GM19324 (cell line): ENCODE results near the gene THEM5.

Experiments
- ATAC-seq: cut with Tn5 transposase; IDR thresholded peaks from one replicate; pipeline ENCODE4 v1.9.1; 2021; ENCODE audit warnings: mild to moderate bottlenecking, moderate library complexity; ENCODE audit not compliant: unreplicated experiment, low FRiP score

THEM5 gene

DNA sequence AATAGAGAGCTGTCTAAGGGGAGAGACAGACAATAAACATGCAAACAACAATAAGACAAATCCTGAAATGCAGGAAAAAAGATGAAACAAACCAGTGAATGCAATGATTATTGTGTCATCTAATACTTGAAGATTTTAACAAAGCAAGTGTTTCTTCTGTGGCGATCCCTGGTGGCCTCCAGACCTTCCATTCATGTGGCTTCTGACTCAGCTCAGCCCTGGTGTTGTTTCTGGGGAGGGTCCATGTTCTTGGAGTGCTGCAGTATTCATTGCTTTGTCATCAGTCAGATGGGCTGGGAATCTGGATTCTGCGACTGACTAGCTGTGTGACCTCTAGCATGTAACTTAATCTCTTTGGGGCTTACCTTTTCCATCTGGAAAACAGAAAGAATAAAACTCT lies 12.4 kb downstream of the THEM5 start:
- ATAC-seq = no peak

DNA sequence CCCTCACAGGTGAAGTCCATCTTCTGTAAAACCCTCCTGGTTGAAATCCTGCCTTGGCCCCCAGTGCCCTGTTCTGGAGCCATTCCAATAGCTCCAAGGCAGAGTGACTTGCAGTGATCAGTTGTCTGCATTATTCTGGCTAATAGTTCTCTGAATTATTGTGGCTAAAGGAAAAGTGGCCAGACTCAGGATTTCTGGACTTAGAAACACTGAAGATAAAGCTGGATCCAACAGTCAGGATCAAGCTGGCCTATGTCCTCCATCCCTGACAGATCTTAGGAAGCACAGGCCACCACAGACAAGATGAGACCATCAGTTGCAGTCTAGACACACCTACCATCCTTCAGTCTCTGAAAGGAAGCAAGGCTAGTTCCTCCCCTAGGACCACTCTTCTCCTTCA lies 13.1 kb downstream of the THEM5 start:
- ATAC-seq = no peak

DNA sequence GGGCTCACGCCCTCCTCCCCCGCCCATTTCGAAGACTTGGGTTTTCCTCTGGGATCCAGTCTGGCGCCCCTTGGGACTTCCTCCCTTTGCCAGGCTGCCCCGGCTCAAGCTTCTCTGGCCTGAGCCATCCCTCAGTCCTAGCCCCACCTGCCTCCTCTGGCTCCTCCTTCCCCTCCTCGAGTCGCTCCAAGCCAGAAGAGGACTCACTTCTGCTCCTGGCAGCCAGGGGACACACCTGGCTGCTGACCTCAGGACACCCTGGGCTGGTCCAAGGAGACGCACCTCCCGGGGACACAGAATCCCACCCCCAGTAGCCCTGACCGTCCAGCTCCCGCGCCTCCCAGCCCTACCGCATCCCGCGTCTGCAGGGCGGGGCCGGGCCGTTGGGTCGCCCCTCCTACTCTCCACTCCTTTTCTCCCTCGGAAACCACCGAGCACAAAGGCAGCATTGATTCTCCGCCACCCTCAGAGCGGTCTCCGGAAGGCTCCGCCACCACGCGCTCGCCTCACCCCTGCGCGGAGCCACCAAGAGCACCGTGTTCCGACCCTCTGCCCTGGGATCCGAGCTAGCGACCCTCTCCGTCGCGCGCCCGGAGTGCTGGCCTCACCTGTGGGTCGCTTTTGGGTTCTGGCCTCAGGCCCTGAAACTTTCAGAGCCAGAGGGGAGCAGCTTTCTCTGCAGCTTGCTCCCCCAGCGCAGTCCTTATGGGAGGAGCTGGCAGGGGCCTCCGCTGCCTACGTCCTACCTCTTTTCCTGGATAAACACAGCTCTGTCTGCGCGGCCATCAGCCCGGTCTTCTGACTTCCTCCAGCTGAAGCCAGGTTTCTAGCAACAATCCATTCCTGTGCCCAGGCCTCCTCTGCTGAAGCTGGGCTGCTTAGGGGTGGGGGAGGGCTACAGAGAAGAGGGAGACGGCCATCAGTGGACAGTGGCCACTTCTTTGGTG lies 13.8 kb downstream of the THEM5 start, which contains the start of gene C2CD4D:
Gene C2CD4D (minus strand): TSS at position 364 of the 947 bp plus-strand sequence. CDS start 831 bp downstream, outside the sequence.
- no peak for ATAC-seq

DNA sequence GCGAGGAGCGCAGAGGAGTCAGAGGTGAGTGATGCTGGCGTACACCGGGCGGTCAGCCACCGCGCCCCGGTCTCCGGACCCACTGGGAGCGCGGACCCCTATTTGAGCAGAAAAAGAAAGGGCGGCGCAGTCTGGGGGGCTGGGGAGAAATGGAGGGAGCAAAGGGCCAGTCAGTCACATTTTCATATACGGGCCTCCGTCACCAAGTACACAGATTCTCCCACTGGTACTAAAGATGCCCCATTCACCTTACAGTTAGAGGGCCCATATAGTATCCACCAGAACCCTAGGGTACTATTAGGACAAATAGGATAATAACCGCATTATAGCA lies 14.5 kb downstream of the THEM5 start:
- no peak for ATAC-seq

DNA sequence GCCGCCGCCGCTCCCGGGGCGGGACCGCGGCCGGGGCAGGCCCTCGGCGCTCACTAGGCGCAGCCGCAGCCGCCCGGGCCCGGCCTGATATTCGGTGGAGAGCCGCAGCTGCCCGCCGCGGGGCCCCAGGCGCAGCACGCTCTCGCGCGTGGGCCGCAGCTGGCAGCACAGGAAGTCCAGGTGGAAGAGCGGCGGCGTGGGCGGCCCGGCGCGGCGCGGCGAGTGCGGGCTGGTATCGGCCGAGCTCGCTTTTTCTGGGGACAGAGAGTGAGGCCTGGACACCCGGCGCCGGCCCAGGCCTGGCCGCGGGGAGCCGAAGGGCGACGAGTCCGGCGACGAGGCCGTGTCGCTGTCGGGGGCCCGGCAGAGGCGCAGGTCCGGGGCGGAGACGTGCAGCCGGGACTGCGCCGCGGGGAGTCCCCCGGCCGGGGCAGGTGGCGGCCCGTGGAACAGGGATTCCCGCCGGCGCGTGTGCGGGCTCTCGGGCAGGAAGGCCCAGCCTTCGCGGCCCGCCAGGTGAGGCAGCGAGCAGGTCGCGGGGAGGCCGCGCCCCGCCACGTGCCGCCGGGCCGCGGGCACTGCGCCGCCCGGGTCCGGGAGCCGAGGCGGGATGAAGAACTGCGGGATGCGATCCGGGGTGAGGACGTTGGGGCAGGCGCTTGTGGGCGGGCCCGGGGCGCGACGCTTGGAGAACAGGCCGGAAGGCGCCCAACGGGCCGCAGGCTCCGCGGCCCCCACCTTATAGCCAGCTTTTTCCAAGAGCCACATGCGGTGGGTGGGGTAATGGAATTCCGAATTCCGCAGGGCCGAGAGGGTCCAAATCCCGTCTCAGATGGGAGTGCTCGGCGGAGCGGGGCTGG lies 15.1 kb downstream of the THEM5 start:
- ATAC-seq = no peak

DNA sequence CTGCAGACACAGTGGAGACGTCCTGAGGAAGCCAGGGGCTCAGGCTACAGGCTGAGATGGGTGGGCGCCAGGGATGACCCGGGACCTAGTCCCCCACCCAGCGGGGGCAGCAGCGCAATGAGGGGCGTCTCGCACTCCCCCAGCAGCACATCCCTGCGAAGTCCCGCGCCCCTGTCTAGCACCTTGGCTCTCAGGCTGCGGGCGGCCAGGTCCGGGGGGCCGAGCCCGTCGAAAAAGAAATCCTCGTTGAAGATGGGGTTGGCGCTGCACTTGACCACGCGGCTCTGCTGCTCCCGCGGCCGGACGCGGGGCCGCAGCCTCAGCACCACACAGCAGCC lies 15.7 kb downstream of the THEM5 start:
- no peak for ATAC-seq

DNA sequence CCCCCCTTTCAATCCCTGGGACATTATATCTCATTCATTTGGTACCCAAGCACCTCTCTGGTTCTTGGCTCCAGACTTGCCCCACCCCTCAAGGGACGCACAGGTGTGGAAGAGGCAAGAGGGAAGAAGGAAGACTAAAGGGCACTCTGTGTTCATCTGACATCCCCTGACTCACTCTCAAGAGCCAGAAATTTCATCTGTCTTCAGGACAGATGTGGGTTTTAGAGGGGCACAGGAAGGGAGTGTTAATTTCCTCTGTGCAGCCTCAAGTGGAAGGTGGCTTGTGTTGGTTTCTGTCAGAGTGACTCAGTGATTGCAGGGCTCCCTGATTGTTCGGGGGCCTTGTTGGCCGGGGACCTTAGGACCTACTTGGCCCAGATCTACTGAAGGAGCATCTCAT lies 16.3 kb downstream of the THEM5 start:
- ATAC-seq = no peak

DNA sequence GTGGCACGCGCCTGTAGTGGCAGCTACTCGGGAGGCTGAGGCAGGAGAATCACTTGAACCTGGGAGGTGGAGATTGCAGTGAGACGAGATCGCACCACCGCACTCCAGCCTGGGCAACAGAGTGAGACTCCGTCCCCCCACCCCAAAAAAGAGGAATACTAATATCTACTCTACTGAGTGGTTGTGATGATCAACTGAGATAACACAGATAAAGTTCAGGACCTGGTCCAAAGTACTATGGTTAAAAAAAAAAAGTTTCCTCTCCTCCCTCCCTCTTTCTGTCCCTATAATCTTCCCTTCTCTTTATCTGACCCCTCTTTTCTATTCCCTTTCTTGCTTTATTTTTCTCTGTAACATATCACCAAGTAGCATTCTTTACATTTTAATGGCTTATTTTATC lies 17.9 kb downstream of the THEM5 start:
- ATAC-seq = no peak

DNA sequence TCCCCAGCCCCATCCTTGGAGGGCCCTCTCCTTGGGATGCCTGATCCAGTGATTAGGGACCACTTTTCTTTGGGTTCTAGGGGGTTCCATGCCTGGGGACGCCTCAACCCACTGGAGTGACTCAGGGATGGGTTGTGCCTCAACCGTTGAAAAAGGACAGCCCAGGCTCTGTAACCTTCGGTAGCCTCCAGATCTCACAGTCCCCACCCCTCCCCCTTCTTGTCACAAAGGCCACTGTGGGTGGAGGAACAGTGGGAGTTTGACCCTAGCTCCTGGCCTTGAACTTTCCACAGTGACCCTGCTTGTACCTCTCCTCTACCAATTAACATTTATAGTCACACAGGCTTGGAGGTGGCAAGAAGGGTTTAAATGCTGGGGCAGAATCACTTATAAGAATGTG lies 19.3 kb downstream of the THEM5 start:
- ATAC-seq = no peak

DNA sequence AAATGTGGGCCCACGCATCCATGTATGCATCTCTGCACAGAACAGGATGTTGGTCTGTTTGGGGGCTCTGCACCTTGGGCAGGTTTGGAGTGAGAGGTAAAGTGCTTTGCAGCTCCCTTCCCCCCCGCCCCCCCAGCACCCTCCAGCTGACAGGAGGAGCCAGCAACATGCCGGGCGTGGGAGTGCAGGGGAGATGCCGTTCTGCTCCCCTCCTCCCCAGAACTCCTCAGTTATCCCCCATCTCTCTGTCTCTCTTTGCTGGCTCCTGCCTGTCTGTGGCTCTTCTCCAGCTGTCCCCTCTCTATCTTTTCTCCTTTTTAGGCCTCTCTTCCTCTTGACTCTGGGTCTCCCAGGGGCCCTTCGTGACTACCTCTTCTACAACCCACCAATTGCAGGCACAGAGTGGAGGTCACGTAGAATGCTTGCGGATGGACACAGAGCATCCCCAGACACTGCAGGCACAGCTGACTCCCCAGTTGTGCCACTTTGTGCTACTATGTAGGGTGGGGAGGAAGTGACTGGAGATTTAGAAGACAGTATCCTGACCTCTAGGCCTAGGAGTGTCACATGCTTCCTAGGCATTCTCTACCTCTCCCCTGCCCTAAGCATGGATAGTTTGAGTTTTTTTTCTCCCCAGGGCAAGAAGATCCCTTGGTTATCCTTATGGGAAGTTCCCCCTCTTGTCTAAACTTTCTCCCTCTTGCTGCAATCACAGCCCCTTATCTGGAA lies 20.2 kb downstream of the THEM5 start:
- ATAC-seq = no peak

DNA sequence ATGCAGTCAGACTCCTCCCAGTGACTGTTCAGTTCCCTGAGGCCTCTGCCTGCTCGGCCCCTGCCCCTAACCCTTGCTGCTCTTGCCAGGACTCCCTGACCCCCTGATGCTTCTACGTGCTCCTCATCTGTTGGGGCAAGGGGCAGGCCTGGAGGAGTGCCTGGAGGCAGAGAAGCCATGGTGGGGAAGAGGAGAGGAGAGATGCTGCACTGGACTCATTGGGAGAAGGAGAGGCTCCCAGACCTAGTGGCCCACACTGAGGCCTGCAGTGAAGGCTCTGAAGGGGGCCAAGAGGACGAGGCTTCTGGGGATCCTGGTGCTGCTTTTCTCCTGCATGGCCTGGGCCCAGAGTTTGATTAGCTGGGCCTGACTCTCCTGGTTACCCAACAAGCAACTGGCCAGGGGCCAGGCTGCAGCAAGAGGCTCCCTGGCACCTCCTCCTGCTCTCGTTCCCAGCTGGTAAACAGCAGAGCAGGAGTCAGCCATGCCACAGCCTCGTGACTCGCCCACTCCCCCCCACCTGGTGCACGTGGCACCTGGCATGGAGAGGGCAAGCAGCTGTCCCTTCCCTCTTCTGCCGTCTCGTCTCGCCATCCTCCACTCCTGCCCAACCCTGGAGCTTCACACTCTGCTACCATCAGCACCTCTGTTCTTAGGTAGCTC lies 21.1 kb downstream of the THEM5 start:
- ATAC-seq = no peak

DNA sequence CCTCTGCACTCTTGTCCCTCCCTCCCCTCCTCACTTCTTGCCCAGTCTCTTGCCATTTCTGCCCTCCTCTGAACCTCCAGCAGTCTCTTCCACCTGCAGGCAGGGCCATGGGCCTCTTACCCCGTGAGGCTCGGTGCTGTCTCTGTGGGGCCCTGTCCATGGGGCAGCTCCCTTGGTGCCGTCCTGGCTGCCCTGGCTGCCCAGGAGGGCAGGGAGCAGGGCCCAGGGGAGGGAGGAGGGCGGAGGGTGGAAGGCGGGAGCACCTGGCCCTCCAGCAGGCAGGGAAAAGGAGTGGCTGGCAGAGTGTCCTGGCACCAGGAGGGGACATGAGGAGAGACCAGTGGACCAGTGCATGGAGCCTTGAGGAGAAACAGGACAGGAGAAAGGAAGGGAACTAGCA lies 21.9 kb downstream of the THEM5 start, which contains the start of gene RORC:
Gene RORC (minus strand): TSS at position 198 of the 400 bp plus-strand sequence. CDS start 38 bp downstream, at position 160.
- ATAC-seq = no peak

DNA sequence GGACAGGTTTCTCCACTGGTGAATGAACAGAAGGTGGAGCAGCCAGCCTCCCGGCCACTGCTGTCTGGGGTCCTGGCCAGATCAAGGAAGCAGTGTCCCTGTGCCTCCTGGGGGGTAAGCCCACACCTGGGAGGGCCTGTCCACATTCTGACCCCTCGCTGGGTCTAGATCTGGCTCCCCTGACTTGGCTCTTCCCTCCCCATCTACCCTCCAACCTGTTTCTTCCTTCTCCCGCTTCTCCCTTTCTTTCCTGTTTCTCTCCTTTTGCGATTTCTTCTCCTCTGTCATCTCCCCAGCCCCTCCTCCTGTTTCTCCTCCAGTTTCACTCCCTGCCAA lies 22.3 kb downstream of the THEM5 start:
- no peak for ATAC-seq

DNA sequence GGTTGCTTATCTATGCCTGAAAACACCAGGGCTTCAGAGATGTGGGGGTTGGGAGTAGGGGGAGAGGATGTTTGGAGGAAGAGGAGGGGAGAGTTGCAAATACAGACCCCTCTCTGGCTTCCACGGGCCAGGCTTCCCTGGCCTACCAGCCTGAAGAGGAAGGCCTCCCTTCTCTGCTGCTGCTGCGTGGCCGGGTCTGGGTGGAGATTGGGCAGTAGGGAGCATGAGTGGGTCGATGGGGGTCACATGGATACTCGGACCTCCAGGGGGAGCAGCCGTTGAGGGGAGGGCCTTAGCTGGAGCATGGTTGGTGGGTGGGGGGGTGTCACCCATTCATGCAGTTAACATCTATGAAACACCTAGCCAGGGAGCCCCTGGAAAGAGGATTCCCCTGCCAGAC lies 23.5 kb downstream of the THEM5 start:
- no peak for ATAC-seq

DNA sequence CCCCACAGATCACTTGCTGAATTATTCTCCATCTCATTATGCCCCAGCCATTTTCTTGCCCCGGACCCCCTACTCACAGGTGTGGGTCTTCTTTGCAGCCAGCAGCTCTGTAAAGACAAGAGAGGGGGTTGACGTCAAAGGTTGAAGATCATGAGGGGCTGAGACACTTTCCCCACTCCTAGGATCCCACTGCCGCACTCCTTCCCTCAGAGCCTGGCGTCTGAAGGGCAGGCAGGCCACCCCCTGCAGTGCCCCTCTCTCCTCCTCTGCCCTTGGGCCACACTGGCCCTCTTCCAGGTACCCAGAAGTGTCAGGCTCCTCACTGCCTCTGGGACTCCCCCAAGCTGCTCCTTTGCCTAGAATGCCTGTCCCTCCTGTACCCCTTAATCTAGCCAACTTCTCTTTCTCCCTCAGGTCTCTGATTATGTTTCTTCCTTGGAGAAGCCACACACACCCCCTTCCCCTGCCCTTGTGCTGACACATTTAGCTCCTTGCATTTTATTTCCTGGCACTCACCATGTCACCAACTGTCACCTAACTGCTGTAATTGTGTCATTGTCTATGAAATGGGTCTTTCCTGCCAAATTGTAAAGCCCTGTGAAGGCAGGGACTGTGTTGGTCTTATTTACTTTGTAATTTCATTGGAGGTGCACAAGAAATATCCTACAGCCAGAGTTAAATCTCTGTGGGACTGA lies 24.0 kb downstream of the THEM5 start:
- ATAC-seq = no peak

DNA sequence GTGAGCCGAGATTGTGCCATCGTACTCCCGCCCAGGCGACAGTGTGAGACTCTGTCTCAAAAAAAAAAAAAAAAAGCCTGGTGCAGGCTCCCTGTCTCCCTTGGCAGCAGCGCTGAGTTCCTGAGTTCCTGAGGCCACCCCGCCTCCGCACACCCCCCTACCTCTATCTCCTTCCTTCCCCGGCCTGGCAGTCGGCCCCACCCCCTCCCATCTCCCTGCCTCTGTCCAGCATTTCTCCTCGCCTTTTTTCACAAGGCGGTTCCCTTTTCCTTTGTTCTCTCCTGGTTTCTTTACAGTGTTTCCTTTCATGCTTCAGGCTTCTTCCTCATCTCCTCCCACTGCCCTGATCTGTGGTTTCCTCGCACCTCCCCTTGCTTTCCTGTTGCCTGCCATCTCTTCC lies 24.6 kb downstream of the THEM5 start:
- ATAC-seq = no peak

DNA sequence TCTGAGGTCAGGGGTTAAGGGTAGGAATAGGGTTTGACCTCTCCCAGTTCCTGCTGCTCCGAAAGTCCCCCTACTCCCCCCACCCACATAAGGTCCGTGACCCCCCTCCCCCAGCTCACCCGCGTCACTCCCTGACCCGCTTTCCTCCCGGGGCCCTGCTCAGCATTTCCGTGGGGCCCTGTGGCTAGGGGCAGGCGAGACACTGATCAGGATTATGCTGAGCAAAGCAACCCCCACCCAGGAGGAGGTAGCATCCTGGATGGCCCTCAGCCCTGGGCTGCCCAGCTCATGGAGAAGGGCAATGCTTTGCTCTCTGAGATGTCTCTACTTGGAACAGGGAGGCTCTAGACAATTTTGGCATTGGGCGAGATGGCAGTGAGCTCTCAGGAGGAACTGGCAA lies 25.7 kb downstream of the THEM5 start:
- ATAC-seq = no peak

DNA sequence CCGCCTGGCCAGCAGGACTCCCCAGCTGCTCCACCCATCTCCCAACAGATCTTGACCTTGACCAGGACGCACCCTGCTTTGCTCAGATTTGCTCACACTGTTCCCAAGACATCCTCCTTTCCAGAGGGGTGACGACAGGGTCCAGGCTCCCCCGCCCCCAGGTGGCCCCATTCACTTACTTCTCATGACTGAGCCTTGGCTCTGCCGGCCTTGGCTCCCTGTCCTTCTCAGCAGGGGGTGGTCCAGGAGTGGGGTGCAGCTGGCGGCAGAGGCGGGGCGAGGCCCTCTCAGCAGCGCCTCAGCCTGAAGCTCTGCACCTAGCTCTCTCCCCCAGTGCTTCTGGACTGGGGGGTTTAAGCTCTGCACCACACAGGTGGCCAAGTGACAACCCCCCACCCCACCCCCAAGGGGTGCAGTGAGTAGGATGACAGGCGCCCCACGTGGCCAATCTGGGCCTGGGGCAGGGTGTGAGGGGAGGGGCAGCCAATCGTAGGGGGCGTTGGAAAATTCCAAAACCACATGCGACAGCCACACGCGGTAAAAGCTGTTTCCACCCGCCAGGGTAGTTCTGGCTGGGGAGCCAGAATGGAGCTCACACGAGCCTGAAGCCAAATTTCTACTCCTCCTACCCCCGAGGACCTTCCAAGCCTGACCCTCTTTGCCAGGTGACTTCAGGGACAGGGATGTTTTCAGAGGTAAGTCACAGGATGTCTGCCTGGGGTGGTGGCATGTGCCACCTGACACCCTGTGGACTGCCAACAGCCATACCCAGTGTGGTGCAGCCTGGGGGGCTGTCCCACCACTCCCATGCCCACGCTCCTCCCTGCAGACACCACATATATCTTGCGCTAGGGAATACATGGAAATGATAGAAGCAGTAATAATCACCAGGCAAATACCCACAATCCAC lies 27.5 kb downstream of the THEM5 start:
- ATAC-seq = no peak

DNA sequence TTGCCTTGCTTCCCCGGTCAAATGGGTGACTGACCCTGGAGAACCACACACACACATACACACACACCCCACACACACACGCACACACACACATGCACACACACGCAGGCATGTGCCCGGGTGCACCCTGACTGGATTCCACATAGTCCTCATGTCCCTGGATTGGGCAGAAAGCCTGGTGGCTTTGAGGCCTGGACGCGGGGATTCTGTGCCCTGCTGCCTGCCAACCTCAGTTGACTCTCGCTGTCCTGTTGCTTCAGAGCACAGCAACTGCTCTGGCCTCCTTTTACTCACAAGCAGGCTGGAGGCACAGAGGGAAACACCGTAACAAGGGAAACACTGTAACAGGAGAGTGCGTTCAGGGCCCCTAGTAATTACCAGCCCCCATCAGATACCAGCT lies 28.3 kb downstream of the THEM5 start:
- ATAC-seq = no peak
